GM12878 (cell line): ENCODE results near the gene PDZD2. TPM values are rescaled to one million over a fixed set of nuclear protein-coding genes. Genes with fewer than 3 reads are reported as not detected.

Experiments
- ATAC-seq: fragments of 200-7000 bp; cut with Tn5 transposase; 3 replicates; pipeline ENCODE4 v1.9.1; 2020; ENCODE audit warnings: mild to moderate bottlenecking, moderate library complexity
- BruUV-seq: library from RNA; stranded (reverse); fragments of 400-500 nt; replicated peaks from 2 replicates; lab custom pipeline; 2021; lab: Mats Ljungman, UMichigan
- CTCF ChIA-PET: fragments of 300-600 bp; sonication (Branson Sonifier 250); formaldehyde crosslinking; extraction: SDS; loops from one replicate; lab custom pipeline; 2021; ENCODE audit warnings: inconsistent platforms; lab: Yijun Ruan, JAX
- POLR2A ChIA-PET: fragments of 350-600 bp; formaldehyde crosslinking; extraction: SDS; loops from one replicate; lab custom pipeline; 2021; ENCODE audit warnings: inconsistent platforms; lab: Charles Lee
- RAD21 ChIA-PET: fragments of 300-600 bp; sonication (Branson Sonifier 250); formaldehyde crosslinking; loops from one replicate; lab custom pipeline; 2023; ENCODE audit warnings: antibody characterized with exemption; ENCODE audit not compliant: unreplicated experiment; lab: Charles Lee
- SMC1A ChIA-PET: fragments of 300-600 bp; sonication (Branson Sonifier 250); formaldehyde crosslinking; loops from one replicate; lab custom pipeline; 2023; ENCODE audit not compliant: unreplicated experiment, uncharacterized antibody; lab: Charles Lee
- DNase-seq: peaks from one replicate; pipeline ENCODE4 v3.0.0-alpha.2; 2011; ENCODE audit warnings: low read depth, low spot score
- FAIRE-seq: peaks from 3 replicates; lab custom pipeline; 2011; peaks lifted over from hg19 to GRCh38; lab: Jason Lieb, UNC
- H2AFZ ChIP-seq: 2 replicates; pipeline ENCODE4 v1.6.0; 2011; ENCODE audit warnings: low read depth, low read length, control low read depth; ENCODE audit not compliant: control insufficient read depth
- H3K27ac ChIP-seq: 2 replicates; pipeline ENCODE4 v1.5.1; 2011; ENCODE audit warnings: control low read depth; ENCODE audit not compliant: control insufficient read depth, insufficient read depth
- H3K27me3 ChIP-seq, 2 experiments: replicated peaks in 1 of 2; 2 replicates each; pipeline versions ENCODE4 v1.6.0 to v1.6.1; 2011; ENCODE audit warnings: low read length in 1 of 2; ENCODE audit not compliant: control insufficient read depth in 2 of 2, insufficient read depth in 2 of 2
- H3K36me3 ChIP-seq, 2 experiments: 2 replicates each; pipeline ENCODE4 v1.5.1; 2011; ENCODE audit warnings: low read length in 1 of 2; ENCODE audit not compliant: control insufficient read depth in 2 of 2, insufficient read depth in 2 of 2
- H3K4me1 ChIP-seq: 2 replicates; pipeline ENCODE4 v1.6.1; 2011; ENCODE audit warnings: mild to moderate bottlenecking, low read length, moderate library complexity, mixed read lengths; ENCODE audit not compliant: control insufficient read depth, insufficient read depth
- H3K4me2 ChIP-seq: 2 replicates; pipeline ENCODE4 v1.6.0; 2011; ENCODE audit warnings: control low read depth; ENCODE audit not compliant: control insufficient read depth, insufficient read depth
- H3K4me3 ChIP-seq: fragments of 200-600 bp; sonication (generic); 2 replicates; pipeline ENCODE4 v1.5.1; 2016
- H3K79me2 ChIP-seq: 2 replicates; pipeline ENCODE4 v1.6.0; 2011; ENCODE audit warnings: low read length; ENCODE audit not compliant: control insufficient read depth, insufficient read depth
- H3K9ac ChIP-seq: 2 replicates; pipeline ENCODE4 v1.8.0; 2011; ENCODE audit warnings: low read length, control low read depth, mixed read lengths; ENCODE audit not compliant: control insufficient read depth, insufficient read depth
- H3K9me3 ChIP-seq: replicated peaks from 3 replicates; pipeline ENCODE4 v1.5.1; 2011; ENCODE audit warnings: mild to moderate bottlenecking, low read length; ENCODE audit not compliant: control insufficient read depth, insufficient read depth
- H4K20me1 ChIP-seq: 2 replicates; pipeline ENCODE4 v1.6.0; 2011; ENCODE audit not compliant: control insufficient read depth, insufficient read depth
- KAT2A ChIP-seq: conservative IDR thresholded peaks from 2 replicates; pipeline ENCODE4 v1.6.1; 2011; ENCODE audit warnings: low read depth, low read length; ENCODE audit not compliant: control insufficient read depth
- RAD51 ChIP-seq: fragments of 450-650 bp; IDR thresholded peaks from 2 replicates; pipeline ENCODE4 v1.6.1; 2016; ENCODE audit warnings: moderate library complexity, mild to moderate bottlenecking, inconsistent platforms
- TARDBP ChIP-seq: IDR thresholded peaks from 2 replicates; pipeline ENCODE4 v1.6.1; 2016; ENCODE audit warnings: borderline replicate concordance
- WGBS: methylation state at CpG from one replicate; pipeline ENCODE4 v1.1.6; 2016; ENCODE audit warnings: low lambda C conversion rate; ENCODE audit not compliant: insufficient replicate concordance, insufficient coverage; ENCODE audit errors: missing lambda C conversion rate; 5-methylcytosine and 5-hydroxymethylcytosine counted together
- in situ Hi-C: fragments of 300-500 bp; cut with MboI; formaldehyde crosslinking; loops from 9 replicates; pipeline ENCODE4 v1.14.3; 2018; ENCODE audit warnings: mixed read lengths
- intact Hi-C: fragments of 100-400 bp; cut with micrococcal nuclease; formaldehyde crosslinking; loops from one replicate; pipeline ENCODE4 v1.14.2; 2022; ENCODE audit not compliant: unreplicated experiment
- polyA plus RNA-seq, 11 experiments: library from polyadenylated mRNA; depleted of rRNA in 4 of 11; unstranded in 6 of 11; stranded (reverse) in 5 of 11; fragments of >200 nt; fragmentation: Nextera tagmentation in 4 of 11; fragmentation: Illumina TruSeq in 1 of 11; extraction: Ambion mirVana in 4 of 11; extraction: Trizol in 1 of 11; gene quantifications; 1 replicate in 1 of 11; 2 replicates in 10 of 11; pipeline versions ENCODE4 v1.2.1 to v1.2.3, GENCODE V29; 2011 to 2016; ENCODE audit warnings: inconsistent platforms in 2 of 11, missing spikeins in 2 of 11, low read depth in 1 of 11
- total RNA-seq, 4 experiments: library from RNA; depleted of rRNA in 3 of 4; stranded (reverse); fragments of >200 nt in 3 of 4; fragmentation: Illumina TruSeq in 1 of 4; extraction: Trizol in 1 of 4; gene quantifications; 2 replicates each; pipeline versions ENCODE4 v1.2.1 to v1.2.3, GENCODE V29; 2013 to 2021
- TF ChIP-seq, protein P1 (sequence below): fragments of 450-650 bp; IDR thresholded peaks from 2 replicates; pipeline ENCODE4 v1.6.1; 2017; ENCODE audit warnings: antibody characterized with exemption, mild to moderate bottlenecking, moderate library complexity

PDZD2 gene
- total and polyA plus RNA-seq, 10 of the 15 experiments (the other 5 are each of a cell fraction or from before 2014, with no cell fraction given), result 0.01 to 0.58 (median 0.29) TPM; not detected in 3

GRCh38 chr5:32013658-32014057, 374.7 kb downstream of the PDZD2 start:
- DNase-seq (no peak), FAIRE-seq (peak; percentile 27), ATAC-seq (no peak)
- Histone ChIP-seq H3K9me3 (no peaks in the 10 kb centered on the region), H3K36me3 (no peaks in the 10 kb centered on the region), H3K4me3 (no peak overlapping the region), H3K9ac (no peak overlapping the region), H3K27me3 (no peaks in the 10 kb centered on the region), H3K4me1 (peaks cover 4% of the 10 kb centered on the region), H2AFZ (no peak overlapping the region), H3K27ac (no peak overlapping the region), H4K20me1 (no peaks in the 10 kb centered on the region), H3K4me2 (no peak overlapping the region), H3K79me2 (no peaks in the 10 kb centered on the region)
- RAD21 ChIA-PET, result no interaction called here
- POLR2A ChIA-PET, result no interaction called here
- CTCF ChIA-PET, result no interaction called here
- in situ Hi-C loops, result no loop called here
- no TSS peak for BruUV-seq
- SMC1A ChIA-PET, result no interaction called here
- TF ChIP-seq KAT2A (no peak), RAD51 (no peak), TARDBP (no peak)
- TF ChIP-seq, protein P1, sequence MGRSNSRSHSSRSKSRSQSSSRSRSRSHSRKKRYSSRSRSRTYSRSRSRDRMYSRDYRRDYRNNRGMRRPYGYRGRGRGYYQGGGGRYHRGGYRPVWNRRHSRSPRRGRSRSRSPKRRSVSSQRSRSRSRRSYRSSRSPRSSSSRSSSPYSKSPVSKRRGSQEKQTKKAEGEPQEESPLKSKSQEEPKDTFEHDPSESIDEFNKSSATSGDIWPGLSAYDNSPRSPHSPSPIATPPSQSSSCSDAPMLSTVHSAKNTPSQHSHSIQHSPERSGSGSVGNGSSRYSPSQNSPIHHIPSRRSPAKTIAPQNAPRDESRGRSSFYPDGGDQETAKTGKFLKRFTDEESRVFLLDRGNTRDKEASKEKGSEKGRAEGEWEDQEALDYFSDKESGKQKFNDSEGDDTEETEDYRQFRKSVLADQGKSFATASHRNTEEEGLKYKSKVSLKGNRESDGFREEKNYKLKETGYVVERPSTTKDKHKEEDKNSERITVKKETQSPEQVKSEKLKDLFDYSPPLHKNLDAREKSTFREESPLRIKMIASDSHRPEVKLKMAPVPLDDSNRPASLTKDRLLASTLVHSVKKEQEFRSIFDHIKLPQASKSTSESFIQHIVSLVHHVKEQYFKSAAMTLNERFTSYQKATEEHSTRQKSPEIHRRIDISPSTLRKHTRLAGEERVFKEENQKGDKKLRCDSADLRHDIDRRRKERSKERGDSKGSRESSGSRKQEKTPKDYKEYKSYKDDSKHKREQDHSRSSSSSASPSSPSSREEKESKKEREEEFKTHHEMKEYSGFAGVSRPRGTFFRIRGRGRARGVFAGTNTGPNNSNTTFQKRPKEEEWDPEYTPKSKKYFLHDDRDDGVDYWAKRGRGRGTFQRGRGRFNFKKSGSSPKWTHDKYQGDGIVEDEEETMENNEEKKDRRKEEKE, result no peak
- intact Hi-C loops, result no loop called here
- 56% methylated on average over 7 of the region's 7 CpGs for WGBS
